ENCODE results near the gene MED22.
A peak's percentile ranks its signal among the peaks of the same experiment; 100 is the strongest.

GRCh38 chr9:133371261-133371711, 23.4 kb upstream of the MED22 start:
- TF ChIP-seq CTCF (optimal IDR thresholded peaks at IDR 0.05 in 1 of 3, IDR thresholded peaks at IDR 0.05 in 1 of 3, conservative IDR thresholded peaks at IDR 0.05 in 1 of 3; ENCODE audit: extremely low read depth in 1 of 3, insufficient read depth in 2 of 3, low read length in 3 of 3) (peak in 1 of 3 experiments; percentile 16), EZH2 (IDR thresholded peaks at IDR 0.05; ENCODE audit: low read length) (no peak)
